RWPE2 (cell line): ENCODE results near the gene UQCC2.

ENCODE experiments used
- ATAC-seq: fragments of 200-7000 bp; cut with Tn5 transposase; 3 replicates; pipeline ENCODE4 v1.9.1; 2021; ENCODE audit warnings: low read depth
- DNase-seq: peaks from one replicate; pipeline ENCODE4 v3.0.0-alpha.2; 2020; ENCODE audit warnings: low spot score
- H3K27ac ChIP-seq: fragments of 450-650 bp; 2 replicates; pipeline ENCODE4 v1.5.1; 2017; ENCODE audit warnings: mild to moderate bottlenecking; ENCODE audit not compliant: poor library complexity, severe bottlenecking
- H3K27me3 ChIP-seq: fragments of 250-450 bp; sonication (Bioruptor Pico); 2 replicates; pipeline ENCODE4 v1.5.1; 2021; ENCODE audit warnings: mild to moderate bottlenecking, moderate library complexity; ENCODE audit not compliant: insufficient read depth, poor library complexity, severe bottlenecking
- H3K36me3 ChIP-seq: fragments of 250-450 bp; sonication (Bioruptor Pico); 2 replicates; pipeline ENCODE4 v1.5.1; 2020; ENCODE audit warnings: low read depth, mild to moderate bottlenecking, moderate library complexity
- H3K4me1 ChIP-seq: fragments of 250-450 bp; sonication (Bioruptor Pico); 2 replicates; pipeline ENCODE4 v1.5.1; 2021; ENCODE audit warnings: mild to moderate bottlenecking, moderate library complexity; ENCODE audit not compliant: insufficient read depth, poor library complexity, severe bottlenecking
- H3K4me3 ChIP-seq: fragments of 250-450 bp; sonication (Bioruptor Pico); 2 replicates; pipeline ENCODE4 v1.5.1; 2021; ENCODE audit warnings: mild to moderate bottlenecking, moderate library complexity; ENCODE audit not compliant: severe bottlenecking
- H3K9me3 ChIP-seq: fragments of 250-450 bp; sonication (Bioruptor Pico); 2 replicates; pipeline ENCODE4 v1.5.1; 2021; ENCODE audit warnings: mild to moderate bottlenecking, moderate library complexity; ENCODE audit not compliant: severe bottlenecking
- CTCF ChIP-seq: fragments of 450-650 bp; IDR thresholded peaks from one replicate; pipeline ENCODE4 v1.5.1; 2017; ENCODE audit warnings: mild to moderate bottlenecking, moderate library complexity; ENCODE audit not compliant: poor library complexity, severe bottlenecking

The UQCC2 gene

GRCh38 chr6:33719326-33719987, 8.0 kb upstream of the UQCC2 start:
- Histone ChIP-seq H3K27ac (no peak overlapping the region), H3K4me1 (peaks cover 20% of the 10 kb centered on the region)
- ATAC-seq: no peak

GRCh38 chr6:33718713-33719112, 7.2 kb upstream of the UQCC2 start:
- no peak overlapping the region for H3K27ac ChIP-seq
- peaks cover 5% of the 10 kb centered on the region for H3K27me3 ChIP-seq
- H3K4me3 ChIP-seq: no peak overlapping the region
- ATAC-seq (no peak), DNase-seq (no peak)
- no peak for TF ChIP-seq CTCF
- peaks cover 20% of the 10 kb centered on the region for H3K4me1 ChIP-seq
- no peaks in the 10 kb centered on the region for H3K36me3 ChIP-seq
- no peaks in the 10 kb centered on the region for H3K9me3 ChIP-seq

More at GRCh38 chr6:33719326-33719987, 8.0 kb upstream of the UQCC2 start:
- Histone ChIP-seq H3K4me3 (no peak overlapping the region), H3K9me3 (no peaks in the 10 kb centered on the region), H3K36me3 (no peaks in the 10 kb centered on the region), H3K27me3 (peaks cover 5% of the 10 kb centered on the region)
- DNase-seq: no peak
- no peak for TF ChIP-seq CTCF

GRCh38 chr6:33717934-33718455, 6.5 kb upstream of the UQCC2 start:
- Histone ChIP-seq H3K27me3 (no peaks in the 10 kb centered on the region), H3K4me1 (peaks cover 20% of the 10 kb centered on the region), H3K4me3 (no peak overlapping the region), H3K36me3 (no peaks in the 10 kb centered on the region), H3K9me3 (no peaks in the 10 kb centered on the region), H3K27ac (no peak overlapping the region)
- no peak for TF ChIP-seq CTCF
- DNase-seq: no peak
- no peak for ATAC-seq

GRCh38 chr6:33716890-33717632, 5.6 kb upstream of the UQCC2 start:
- DNase-seq: no peak
- H3K9me3 ChIP-seq: no peaks in the 10 kb centered on the region

More at GRCh38 chr6:33716890-33717632, 5.6 kb upstream of the UQCC2 start:
- ATAC-seq: peak; percentile 72
- no peak for TF ChIP-seq CTCF
- no peaks in the 10 kb centered on the region for H3K27me3 ChIP-seq
- no peak overlapping the region for H3K27ac ChIP-seq
- H3K4me3 ChIP-seq: no peak overlapping the region
- H3K4me1 ChIP-seq: peaks cover 20% of the 10 kb centered on the region
- no peaks in the 10 kb centered on the region for H3K36me3 ChIP-seq
